HT-29 (cell line): ENCODE results near the gene TRAT1. TPM values are rescaled to one million over a fixed set of nuclear protein-coding genes. Genes with fewer than 3 reads are reported as not detected.
"Not testable (repeated sequence)": the region's sequence is repeated elsewhere in the genome, so short reads cannot be mapped to it uniquely, and the experiment has no call there.

Source experiments
- DNase-seq: peaks from one replicate; pipeline ENCODE4 v3.0.0-alpha.2; 2015; ENCODE audit warnings: low spot score
- total RNA-seq: library from RNA; depleted of rRNA; stranded (reverse); fragments of >200 nt; shearing (Covaris generic); gene quantifications from 2 replicates; pipeline ENCODE4 v1.2.3, GENCODE V29; 2014; rRNA removed

Gene TRAT1
- total RNA-seq = not detected in 2 replicates

DNA sequence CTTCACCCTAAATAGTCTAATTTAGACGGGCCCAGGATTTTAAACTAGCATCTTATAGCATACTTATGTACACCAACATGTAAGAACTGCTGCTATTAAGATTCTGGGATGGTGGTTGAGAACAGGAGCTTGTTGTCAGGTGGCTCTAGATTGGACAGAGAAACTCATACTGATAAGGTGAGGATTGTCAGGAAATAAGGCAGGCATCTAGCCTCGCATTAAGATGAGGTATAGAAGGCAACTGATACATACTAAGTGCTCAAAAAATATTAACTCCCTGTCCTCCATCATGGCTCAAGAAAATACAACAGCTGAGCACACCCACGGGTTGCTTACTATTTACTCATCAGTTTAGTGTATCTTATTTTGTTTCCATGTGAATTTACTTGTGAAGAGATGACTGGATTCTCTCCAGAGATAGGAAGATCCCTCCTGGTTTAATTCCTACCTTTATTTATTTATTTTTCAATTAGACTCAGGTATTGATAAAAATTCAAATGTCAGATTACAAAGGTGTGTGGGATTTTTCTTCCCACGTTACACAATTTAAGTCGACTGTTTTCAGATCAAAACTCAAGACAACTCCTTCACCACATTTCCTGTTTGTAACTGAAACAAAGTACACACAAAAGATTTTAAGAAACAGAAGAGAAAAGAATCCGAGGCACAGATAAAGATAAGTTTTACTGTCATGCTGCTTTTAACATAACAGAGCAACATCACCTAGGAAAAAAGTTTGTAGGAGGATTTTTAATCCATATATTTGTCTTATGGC is at the start of gene TRAT1:
TSS of gene TRAT1 (plus strand) at position 664 of the 775 bp plus-strand sequence. CDS start 142 bp downstream, outside the sequence.
- DNase-seq = no peak

DNA sequence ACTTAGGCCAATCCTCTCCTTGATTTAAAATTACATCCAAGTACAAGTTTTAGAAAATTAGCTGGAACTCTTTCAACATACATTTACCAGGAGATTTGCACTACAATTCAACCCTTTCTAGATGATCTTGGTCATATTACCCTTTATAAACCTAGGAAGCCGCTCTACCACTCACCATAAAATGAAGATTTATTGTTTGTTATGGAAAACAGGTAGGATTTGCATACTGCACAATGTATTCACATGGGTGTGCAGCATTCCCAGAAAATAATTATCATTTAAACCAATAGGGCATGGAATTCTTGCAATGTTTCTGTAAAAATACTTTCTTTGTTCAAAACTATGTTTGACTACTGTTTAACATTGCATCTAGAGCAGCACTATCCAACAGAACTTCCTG is 46.9 kb upstream of the TRAT1 start:
- DNase-seq = no peak

- DNase-seq = no peak
Observed at GRCh38 chr3:108779496-108779895, 43.1 kb upstream of the TRAT1 start.

- DNase-seq = no peak
Observed at GRCh38 chr3:108780235-108780634, 42.4 kb upstream of the TRAT1 start.

- no peak for DNase-seq
Observed at GRCh38 chr3:108791473-108791872, 31.1 kb upstream of the TRAT1 start.

- DNase-seq = no peak
Observed at GRCh38 chr3:108804437-108804836, 18.1 kb upstream of the TRAT1 start.

GRCh38 chr3:108804966-108805365 is 17.6 kb upstream of the TRAT1 start:
- DNase-seq = peak; percentile 28

GRCh38 chr3:108806316-108806715 is 16.3 kb upstream of the TRAT1 start:
- no peak for DNase-seq

- peak; percentile 73 for DNase-seq
Observed at GRCh38 chr3:108818404-108818803, 4.2 kb upstream of the TRAT1 start.

DNA sequence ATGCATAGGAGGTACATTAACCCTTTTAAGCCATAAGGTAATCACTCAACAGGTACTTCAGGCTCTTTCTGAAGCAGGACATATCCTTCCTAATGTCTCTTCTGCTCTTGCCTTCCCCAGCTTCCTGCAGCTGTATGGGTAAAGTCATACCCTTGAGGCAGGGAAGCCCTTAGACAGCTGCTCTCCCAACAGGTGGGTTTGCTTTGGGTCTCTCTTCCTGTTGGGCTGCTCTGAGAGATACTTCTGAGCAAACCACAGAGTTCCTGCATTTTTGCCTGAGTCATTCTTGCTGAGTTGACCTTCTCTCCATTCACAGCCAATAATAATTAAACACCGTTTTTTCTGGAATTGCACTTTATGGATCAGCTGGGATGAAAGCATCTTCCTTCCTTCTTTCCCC is 2.0 kb upstream of the TRAT1 start:
- no peak for DNase-seq

- no peak for DNase-seq
Observed at GRCh38 chr3:108823227-108823626, 641 bp downstream of the TRAT1 start.

DNA sequence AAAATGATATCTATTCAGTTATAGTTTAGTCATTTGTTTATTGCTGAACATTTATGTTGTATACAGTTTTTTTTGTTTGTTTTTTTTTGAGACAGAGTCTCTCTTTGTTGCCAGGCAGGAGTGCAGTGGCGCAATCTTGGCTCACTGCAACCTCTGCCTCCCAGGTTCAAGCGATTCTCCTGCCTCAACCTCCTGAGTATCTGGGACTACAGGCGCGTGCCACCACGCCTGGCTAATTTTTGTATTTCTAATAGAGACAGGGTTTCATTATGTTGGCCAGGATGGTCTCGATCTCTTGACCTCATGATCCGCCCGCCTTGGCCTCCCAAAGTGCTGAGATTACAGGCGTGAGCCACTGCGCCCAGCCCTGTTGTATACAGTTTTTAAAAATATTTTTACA is 1.2 kb downstream of the TRAT1 start:
- DNase-seq = not testable (repeated sequence)

DNA sequence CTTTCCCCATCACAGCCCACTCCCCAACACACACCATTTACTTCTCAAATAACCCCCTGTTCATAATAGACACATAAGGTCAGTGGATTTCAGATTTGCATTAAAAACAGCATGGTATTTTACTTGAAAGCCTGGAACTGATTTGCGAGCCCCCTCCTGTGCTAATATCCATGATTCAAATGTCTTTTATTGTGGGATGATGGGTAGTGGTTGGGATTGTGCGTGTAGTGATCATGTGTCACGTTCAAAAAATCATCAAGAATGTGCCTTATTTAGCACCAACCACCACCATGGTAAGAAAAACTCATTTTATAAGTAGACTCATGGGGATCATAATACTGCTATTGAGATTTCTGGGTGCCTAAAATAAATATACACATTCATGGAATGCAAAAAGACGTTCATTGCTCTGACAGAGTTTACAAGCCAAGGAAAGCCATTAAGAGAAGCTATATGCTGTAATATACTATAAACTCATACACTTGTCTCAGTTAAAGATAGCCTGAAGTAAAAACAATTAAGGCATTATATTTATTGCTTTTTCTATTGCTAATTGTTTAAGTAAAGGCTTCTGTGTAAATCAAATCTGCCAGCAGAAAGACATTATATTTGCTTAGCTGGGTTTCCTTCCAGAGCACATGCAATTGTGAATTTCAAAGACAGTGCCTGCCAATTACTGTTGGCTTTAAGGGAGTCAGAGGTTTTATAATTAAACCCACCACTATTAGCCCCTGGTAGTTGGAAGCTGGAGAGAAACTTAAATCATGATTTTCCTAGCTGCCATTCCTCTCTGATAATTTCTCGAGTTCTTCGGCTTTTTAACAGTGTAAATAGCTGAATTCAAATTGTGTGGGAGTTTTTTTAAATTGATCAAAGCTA is 4.0 kb downstream of the TRAT1 start:
- no peak for DNase-seq

GRCh38 chr3:108830381-108830780 is 7.8 kb downstream of the TRAT1 start:
- DNase-seq = no peak

DNA sequence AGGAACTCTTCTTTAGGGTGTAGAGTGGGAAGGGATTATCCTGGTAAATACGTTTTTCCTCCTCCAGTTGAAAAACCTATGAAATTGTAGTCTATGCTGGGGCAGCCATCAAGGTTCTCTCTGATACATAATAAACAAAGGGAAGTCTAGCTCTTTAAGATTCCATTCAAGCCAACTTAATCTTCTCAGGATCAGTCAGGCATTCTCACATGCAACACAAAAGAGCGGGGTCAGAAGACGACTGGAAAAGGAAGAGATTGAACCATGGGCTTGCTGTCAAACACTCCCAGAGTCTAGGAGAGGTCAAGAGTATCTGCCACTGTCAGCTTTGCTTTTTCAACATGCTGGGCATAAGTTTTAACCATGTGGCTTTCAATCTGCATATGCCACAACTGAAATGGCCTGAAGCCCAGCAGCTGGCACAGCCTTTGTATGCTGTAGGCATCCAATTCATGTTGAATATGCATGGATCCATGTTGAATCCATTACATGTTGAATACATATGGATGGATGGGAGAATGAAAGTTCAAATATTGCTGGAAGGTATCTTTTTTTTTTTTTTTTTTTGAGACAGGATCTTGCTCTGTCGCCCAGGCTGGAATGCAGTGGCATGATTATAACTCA is 8.5 kb downstream of the TRAT1 start:
- DNase-seq = no peak

GRCh38 chr3:108833611-108834010 is 11.0 kb downstream of the TRAT1 start:
- DNase-seq = no peak

DNA sequence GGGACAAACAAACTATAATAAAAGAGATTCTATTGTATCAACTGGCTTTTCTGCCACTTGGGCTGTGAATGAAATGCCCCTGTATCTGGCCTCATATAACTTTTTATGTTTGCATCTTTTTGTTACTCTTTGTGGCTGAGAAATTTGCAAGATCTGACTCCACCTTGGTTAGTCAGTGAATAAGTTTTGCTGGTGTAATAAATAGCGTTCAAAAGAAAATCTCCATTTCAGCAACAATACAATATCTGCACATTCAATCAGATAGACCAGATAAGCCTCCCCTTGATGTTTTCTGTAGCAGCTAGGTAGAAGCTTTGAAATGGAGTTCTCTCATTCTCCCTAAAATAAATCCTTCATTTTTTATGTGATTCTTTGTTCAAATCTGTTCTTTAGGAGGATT is 12.0 kb downstream of the TRAT1 start:
- DNase-seq = no peak

DNA sequence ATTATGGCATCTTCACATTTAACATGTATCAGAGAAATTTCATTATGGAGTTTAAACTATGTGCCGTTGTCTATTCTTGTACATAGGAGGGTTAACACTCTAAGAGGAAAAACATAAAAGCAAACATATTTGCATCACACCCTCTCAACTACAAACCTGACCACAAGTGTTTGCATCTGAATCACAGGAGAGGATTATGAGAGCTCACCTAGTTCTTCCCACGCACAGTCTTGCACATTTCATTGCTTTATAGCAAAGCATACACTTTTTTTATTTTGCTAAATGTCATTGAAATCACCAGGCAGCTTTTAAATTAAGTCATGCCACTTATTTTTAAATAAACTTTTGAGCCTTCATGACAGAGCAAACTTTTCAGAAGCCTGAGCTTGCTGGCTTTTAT is 12.5 kb downstream of the TRAT1 start:
- no peak for DNase-seq

GRCh38 chr3:108838436-108838835 is 15.8 kb downstream of the TRAT1 start:
- no peak for DNase-seq

GRCh38 chr3:108845709-108846293 is 23.2 kb downstream of the TRAT1 start:
- DNase-seq = no peak

- DNase-seq = no peak
Observed at GRCh38 chr3:108847187-108847586, 24.6 kb downstream of the TRAT1 start.

DNA sequence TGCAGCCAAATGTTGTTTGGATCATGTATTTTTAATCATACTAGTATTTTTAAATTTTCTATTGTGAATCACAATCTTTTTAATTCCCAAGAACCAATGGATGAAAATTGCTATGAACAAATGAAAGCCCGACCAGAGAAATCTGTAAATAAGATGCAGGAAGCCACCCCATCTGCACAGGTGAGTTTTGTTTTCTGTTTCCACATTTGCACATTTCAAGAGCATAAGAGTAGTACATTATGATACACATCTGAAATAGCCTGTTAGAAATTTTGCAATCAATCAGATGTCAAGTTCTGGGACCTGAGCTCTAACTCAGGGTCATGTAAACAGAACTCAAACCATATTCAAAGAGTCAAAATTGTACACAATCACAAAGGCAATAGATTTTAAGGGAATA is 26.5 kb downstream of the TRAT1 start:
- DNase-seq = no peak
